Adrenal gland (tissue), 12 donors: Measurements from ENCODE around the gene GJB3. TPM values are rescaled to one million over a fixed set of nuclear protein-coding genes. Genes with fewer than 3 reads are reported as not detected.

Experiments used
- DNase-seq, 7 donors: peaks; one replicate each; pipeline ENCODE4 v3.0.0-alpha.2; 2019 to 2020
- H3K27ac ChIP-seq, 5 donors: fragments of 200-600 bp; sonication (generic) in 4 of 5; 1 replicate in 3 of 5; 2 replicates in 2 of 5; pipeline versions ENCODE4 v1.5.1 to v1.8.0; 2016 to 2020; ENCODE audit warnings: mild to moderate bottlenecking in 1 of 5
- H3K27me3 ChIP-seq: fragments of 200-600 bp; 2 replicates; pipeline ENCODE4 v1.8.0; 2021
- H3K36me3 ChIP-seq, 2 donors: fragments of 200-600 bp; replicated peaks in 1 of 2; 1 replicate in 1 of 2; 2 replicates in 1 of 2; pipeline versions ENCODE4 v1.5.1 to v1.8.0; 2018 to 2022
- H3K4me1 ChIP-seq, 2 donors: fragments of 200-600 bp; replicated peaks in 1 of 2; 1 replicate in 1 of 2; 2 replicates in 1 of 2; pipeline versions ENCODE4 v1.5.1 to v1.8.0; 2018 to 2021
- H3K4me3 ChIP-seq, 4 donors: fragments of 200-600 bp; sonication (generic) in 3 of 4; one replicate each; pipeline ENCODE4 v1.5.1; 2016 to 2018
- H3K9me3 ChIP-seq, 3 donors: fragments of 200-600 bp; sonication (generic) in 1 of 3; replicated peaks in 1 of 3; 1 replicate in 2 of 3; 2 replicates in 1 of 3; pipeline versions ENCODE4 v1.5.1 to v1.8.0; 2016 to 2021
- POLR2A ChIP-seq, 2 donors: fragments of 450-650 bp; IDR thresholded peaks; one replicate each; pipeline ENCODE4 v1.6.1; 2017; ENCODE audit warnings: antibody characterized with exemption in 2 of 2, mild to moderate bottlenecking in 2 of 2, moderate library complexity in 1 of 2
- WGBS, 4 donors: extraction: QIAGEN DNeasy Blood & Tissue Kit in 2 of 4; methylation state at CpG; one replicate each; pipeline versions ENCODE4 v1.1.5 to v1.1.7; 2013 to 2017; 5-methylcytosine and 5-hydroxymethylcytosine counted together
- intact Hi-C, 2 donors: fragments of 100-400 bp; cut with DNase I; formaldehyde crosslinking; loops; one replicate each; pipeline versions ENCODE4 v1.14.1 to v1.15.0; 2022 to 2023
- polyA plus RNA-seq, 3 donors: library from polyadenylated mRNA; stranded (reverse); fragments of 200-250 nt in 2 of 3; fragments of 350-450 nt in 1 of 3; fragmentation: Illumina TruSeq in 1 of 3; extraction: RNeasy Lipid Tissue Mini Kit (QIAGEN cat#74804) in 1 of 3; gene quantifications; one replicate each; pipeline ENCODE4 v1.2.3, GENCODE V29; 2013 to 2014
- total RNA-seq, 9 donors: library from RNA; depleted of rRNA in 4 of 9; stranded (reverse); fragments of >200 nt in 4 of 9; fragments of 120-200 nt in 1 of 9; fragmentation: NEBNext Ultra II Directional in 1 of 9; extraction: Animal tissue kit (Norgen Biotek cat#: 25700) in 1 of 9; gene quantifications; one replicate each; pipeline versions ENCODE4 v1.1.0 to v1.2.4, GENCODE V29; 2013 to 2023
- TF ChIP-seq, protein P1 (sequence below), 6 experiments: fragments of 450-650 bp in 4 of 6; fragments of 200-600 bp in 2 of 6; sonication (generic) in 1 of 6; IDR thresholded peaks; 1 replicate in 5 of 6; 2 replicates in 1 of 6; pipeline versions ENCODE4 v1.5.1 to v1.8.0; 2016 to 2021; ENCODE audit warnings: antibody characterized with exemption in 6 of 6, mild to moderate bottlenecking in 2 of 6, moderate library complexity in 1 of 6
- donor health status: healthy with polysubstance abuse.
- donor health status: Bipolar disorder and iron deficiency.
- donor health status: DM: yes; HTN: yes; CAD: no.
- donor health status: DM: no; HTN: no; CAD: no.
- donor health status: DM: no; HTN: no; CAD: no.
- donor health status: DM: yes; HTN: yes; CAD: no.

GJB3 gene
- total and polyA plus RNA-seq, 12 donors = 0.11 to 0.32 (median 0.15) TPM; not detected in 6

DNA sequence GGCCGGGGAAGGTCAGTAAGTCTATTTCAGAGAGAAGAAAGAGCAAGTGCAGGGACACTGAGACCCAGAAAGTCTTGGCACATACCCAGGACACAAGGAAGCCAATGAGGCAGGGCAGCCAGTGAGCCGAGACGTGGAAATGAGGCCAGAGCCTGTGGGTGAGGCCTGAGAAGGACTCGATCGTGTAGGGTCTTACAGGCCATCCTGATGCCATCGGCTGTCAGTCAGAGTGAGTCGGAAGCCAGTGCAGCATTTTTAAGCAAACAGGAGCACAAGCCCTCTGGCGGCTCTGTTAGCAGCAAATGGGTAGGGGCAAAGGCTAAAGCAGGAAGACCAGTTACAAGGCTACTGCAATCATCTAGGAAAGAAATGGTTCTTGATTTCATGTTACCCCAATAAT is 6.1 kb upstream of the GJB3 start:
- no peak for DNase-seq
- TF ChIP-seq POLR2A (IDR thresholded peaks at IDR 0.05) = no peak
- TF ChIP-seq, protein P1, sequence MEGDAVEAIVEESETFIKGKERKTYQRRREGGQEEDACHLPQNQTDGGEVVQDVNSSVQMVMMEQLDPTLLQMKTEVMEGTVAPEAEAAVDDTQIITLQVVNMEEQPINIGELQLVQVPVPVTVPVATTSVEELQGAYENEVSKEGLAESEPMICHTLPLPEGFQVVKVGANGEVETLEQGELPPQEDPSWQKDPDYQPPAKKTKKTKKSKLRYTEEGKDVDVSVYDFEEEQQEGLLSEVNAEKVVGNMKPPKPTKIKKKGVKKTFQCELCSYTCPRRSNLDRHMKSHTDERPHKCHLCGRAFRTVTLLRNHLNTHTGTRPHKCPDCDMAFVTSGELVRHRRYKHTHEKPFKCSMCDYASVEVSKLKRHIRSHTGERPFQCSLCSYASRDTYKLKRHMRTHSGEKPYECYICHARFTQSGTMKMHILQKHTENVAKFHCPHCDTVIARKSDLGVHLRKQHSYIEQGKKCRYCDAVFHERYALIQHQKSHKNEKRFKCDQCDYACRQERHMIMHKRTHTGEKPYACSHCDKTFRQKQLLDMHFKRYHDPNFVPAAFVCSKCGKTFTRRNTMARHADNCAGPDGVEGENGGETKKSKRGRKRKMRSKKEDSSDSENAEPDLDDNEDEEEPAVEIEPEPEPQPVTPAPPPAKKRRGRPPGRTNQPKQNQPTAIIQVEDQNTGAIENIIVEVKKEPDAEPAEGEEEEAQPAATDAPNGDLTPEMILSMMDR (IDR thresholded peaks at IDR 0.05) = no peak
- Histone ChIP-seq H3K4me3 (no peak overlapping the region), H3K9me3 (no peaks in the 10 kb centered on the region), H3K4me1 (no peaks in the 10 kb centered on the region), H3K27ac (no peak overlapping the region), H3K36me3 (no peaks in the 10 kb centered on the region), H3K27me3 (peaks cover under 1% of the 10 kb centered on the region)
- 65 to 85% (median 74%) methylated on average over 8 of the region's 8 CpGs for WGBS, 4 donors
- intact Hi-C loops = no loop called here

DNA sequence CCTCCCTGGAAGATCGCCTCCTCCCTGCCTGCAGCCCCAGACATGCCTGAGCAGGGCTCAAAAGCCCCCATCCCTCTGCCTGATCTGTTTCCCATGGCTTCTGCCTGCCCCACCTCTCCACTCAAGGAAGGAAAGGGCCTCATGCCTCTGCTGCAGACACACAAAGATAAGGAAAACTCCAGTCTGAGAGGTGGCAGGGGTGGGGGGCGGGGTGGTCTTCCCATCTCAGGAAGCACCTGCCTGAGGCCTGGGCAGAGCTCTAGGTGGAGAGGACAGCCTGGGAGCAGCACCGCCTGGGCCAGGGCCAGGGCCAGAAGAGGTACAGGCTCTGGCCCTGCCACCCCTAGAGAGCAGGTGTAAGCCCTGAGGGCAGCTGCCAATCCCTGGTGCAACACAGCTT is 4.1 kb upstream of the GJB3 start:
- WGBS, 4 donors = 72 to 88% (median 75%) methylated on average over 1 to 3 of the region's 3 CpGs

DNA sequence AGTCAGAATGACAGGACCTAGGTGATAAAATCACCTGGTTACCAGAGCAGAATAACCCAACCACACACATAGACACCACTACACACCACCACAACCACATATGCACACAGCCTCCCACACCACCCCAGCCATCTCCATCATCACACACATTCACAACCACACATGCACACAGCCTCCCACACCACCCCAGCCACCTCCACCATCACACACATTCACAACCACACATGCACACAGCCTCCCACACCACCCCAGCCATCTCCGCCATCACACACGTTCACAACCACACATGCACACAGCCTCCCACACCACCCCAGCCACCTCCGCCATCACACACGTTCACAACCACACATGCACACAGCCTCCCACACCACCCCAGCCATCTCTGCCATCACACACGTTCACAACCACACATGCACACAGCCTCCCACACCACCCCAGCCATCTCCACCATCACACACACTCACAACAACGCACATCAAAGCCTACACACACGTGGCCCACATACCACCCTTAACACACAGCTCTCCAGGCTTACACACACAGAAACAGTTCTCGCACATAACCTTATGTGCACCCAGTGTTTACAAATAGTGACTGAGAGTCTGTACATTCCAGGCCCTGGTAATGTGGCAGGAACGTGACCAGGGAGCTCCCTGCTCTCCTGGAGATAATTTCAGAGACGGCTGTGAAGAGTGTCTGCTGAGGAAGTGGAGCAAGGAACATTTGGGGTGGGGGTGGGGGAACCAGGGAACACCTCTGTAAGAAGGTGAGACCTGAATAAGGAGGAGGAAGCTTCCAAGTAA is 3.3 kb upstream of the GJB3 start:
- no peak for DNase-seq
- intact Hi-C loops = no loop called here
- H3K4me3 ChIP-seq = no peak overlapping the region
- H3K27ac ChIP-seq = no peak overlapping the region
- 54 to 73% (median 63%) methylated on average over 10 of the region's 10 CpGs for WGBS, 4 donors
- H3K36me3 ChIP-seq = no peaks in the 10 kb centered on the region
- no peaks in the 10 kb centered on the region for H3K9me3 ChIP-seq
- H3K27me3 ChIP-seq = peaks cover 21% of the 10 kb centered on the region
- TF ChIP-seq, protein P1 (IDR thresholded peaks at IDR 0.05) = no peak
- TF ChIP-seq POLR2A (IDR thresholded peaks at IDR 0.05) = no peak
- H3K4me1 ChIP-seq = peaks cover 0 to 9% of the 10 kb centered on the region in 2 donors

More for the DNA sequence above, 4.1 kb upstream of the GJB3 start:
- intact Hi-C loops = no loop called here
- no peak for DNase-seq
- H3K36me3 ChIP-seq = no peaks in the 10 kb centered on the region
- no peaks in the 10 kb centered on the region for H3K9me3 ChIP-seq
- peaks cover 14% of the 10 kb centered on the region for H3K27me3 ChIP-seq
- TF ChIP-seq, protein P1 (IDR thresholded peaks at IDR 0.05) = no peak
- no peak for TF ChIP-seq POLR2A (IDR thresholded peaks at IDR 0.05)
- no peak overlapping the region for H3K27ac ChIP-seq
- H3K4me1 ChIP-seq = peaks cover 0 to 9% of the 10 kb centered on the region in 2 donors
- no peak overlapping the region for H3K4me3 ChIP-seq

DNA sequence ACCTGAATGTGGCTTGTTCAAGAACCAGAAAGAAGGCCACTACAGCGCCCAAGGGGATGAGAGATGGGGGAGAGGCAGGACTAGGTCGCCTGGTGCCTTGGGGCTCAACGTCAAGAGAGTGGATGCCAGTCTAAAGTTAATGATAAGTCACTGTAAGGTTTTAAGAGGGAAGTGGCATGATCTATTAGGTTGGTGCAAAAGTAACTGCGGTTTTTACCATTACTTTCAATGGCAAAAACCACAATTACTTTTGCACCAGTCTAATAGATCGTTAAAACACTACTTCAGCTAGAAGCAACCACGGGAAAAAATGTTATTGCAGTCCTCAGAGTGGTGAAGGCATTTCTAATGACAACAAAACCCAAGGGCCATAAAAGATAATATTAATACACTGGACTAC is 2.6 kb upstream of the GJB3 start:
- peaks cover 21% of the 10 kb centered on the region for H3K27me3 ChIP-seq
- no peak for DNase-seq
- no peak for TF ChIP-seq POLR2A (IDR thresholded peaks at IDR 0.05)
- TF ChIP-seq, protein P1 (IDR thresholded peaks at IDR 0.05) = no peak
- H3K4me1 ChIP-seq = peaks cover 0 to 9% of the 10 kb centered on the region in 2 donors
- no peak overlapping the region for H3K27ac ChIP-seq
- no peaks in the 10 kb centered on the region for H3K36me3 ChIP-seq
- intact Hi-C loops = no loop called here
- WGBS, 4 donors = 70 to 85% (median 81%) methylated on average over 6 of the region's 6 CpGs
- no peaks in the 10 kb centered on the region for H3K9me3 ChIP-seq
- no peak overlapping the region for H3K4me3 ChIP-seq
